ENCODE data around the gene THOC2.

- TF ChIP-seq, protein P1, sequence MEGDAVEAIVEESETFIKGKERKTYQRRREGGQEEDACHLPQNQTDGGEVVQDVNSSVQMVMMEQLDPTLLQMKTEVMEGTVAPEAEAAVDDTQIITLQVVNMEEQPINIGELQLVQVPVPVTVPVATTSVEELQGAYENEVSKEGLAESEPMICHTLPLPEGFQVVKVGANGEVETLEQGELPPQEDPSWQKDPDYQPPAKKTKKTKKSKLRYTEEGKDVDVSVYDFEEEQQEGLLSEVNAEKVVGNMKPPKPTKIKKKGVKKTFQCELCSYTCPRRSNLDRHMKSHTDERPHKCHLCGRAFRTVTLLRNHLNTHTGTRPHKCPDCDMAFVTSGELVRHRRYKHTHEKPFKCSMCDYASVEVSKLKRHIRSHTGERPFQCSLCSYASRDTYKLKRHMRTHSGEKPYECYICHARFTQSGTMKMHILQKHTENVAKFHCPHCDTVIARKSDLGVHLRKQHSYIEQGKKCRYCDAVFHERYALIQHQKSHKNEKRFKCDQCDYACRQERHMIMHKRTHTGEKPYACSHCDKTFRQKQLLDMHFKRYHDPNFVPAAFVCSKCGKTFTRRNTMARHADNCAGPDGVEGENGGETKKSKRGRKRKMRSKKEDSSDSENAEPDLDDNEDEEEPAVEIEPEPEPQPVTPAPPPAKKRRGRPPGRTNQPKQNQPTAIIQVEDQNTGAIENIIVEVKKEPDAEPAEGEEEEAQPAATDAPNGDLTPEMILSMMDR (IDR thresholded peaks at IDR 0.05) = no peak
- no peak for TF ChIP-seq POLR2A (IDR thresholded peaks at IDR 0.05)
Observed at GRCh38 chrX:123580792-123581191, 152.1 kb downstream of the THOC2 start.
